Stomach smooth muscle (tissue), 2 donors: ENCODE data around the gene SHANK1.

Source experiments
- H3K27ac ChIP-seq: one replicate; pipeline ENCODE4 v1.7.0; 2013; ENCODE audit warnings: mild to moderate bottlenecking, low read length, inconsistent platforms
- H3K27me3 ChIP-seq, 2 donors: one replicate each; pipeline ENCODE4 v1.7.0; 2013; ENCODE audit warnings: low read length in 2 of 2; ENCODE audit not compliant: insufficient read depth in 2 of 2, control insufficient read depth in 1 of 2
- H3K36me3 ChIP-seq, 2 donors: one replicate each; pipeline ENCODE4 v1.7.0; 2013; ENCODE audit warnings: low read length in 2 of 2; ENCODE audit not compliant: control insufficient read depth in 2 of 2, insufficient read depth in 2 of 2
- H3K4me1 ChIP-seq: one replicate; pipeline ENCODE4 v1.7.0; 2013; ENCODE audit warnings: low read length; ENCODE audit not compliant: control insufficient read depth, insufficient read depth
- H3K4me3 ChIP-seq, 2 donors: one replicate each; pipeline ENCODE4 v1.7.0; 2013; ENCODE audit warnings: low read length in 2 of 2
- H3K9ac ChIP-seq, 2 donors: one replicate each; pipeline ENCODE4 v1.7.0; 2013; ENCODE audit warnings: low read length in 2 of 2, mild to moderate bottlenecking in 1 of 2
- H3K9me3 ChIP-seq, 2 donors: one replicate each; pipeline ENCODE4 v1.7.0; 2013; ENCODE audit warnings: low read length in 2 of 2; ENCODE audit not compliant: control insufficient read depth in 2 of 2
- donor health status: healthy.
- donor health status: Pancreatic carcinoma.

The SHANK1 gene

GRCh38 chr19:50686310-50687032 lies 33.1 kb downstream of the SHANK1 start:
- Histone ChIP-seq H3K4me1 (no peaks in the 10 kb centered on the region), H3K4me3 (no peak overlapping the region), H3K9me3 (no peaks in the 10 kb centered on the region), H3K27me3 (peaks cover 23 to 30% of the 10 kb centered on the region in 2 donors), H3K9ac (no peak overlapping the region), H3K27ac (no peak overlapping the region), H3K36me3 (no peaks in the 10 kb centered on the region)

- H3K27me3 ChIP-seq, result peaks cover 11 to 28% of the 10 kb centered on the region in 2 donors
- no peak overlapping the region for H3K27ac ChIP-seq
- peaks cover 3% of the 10 kb centered on the region for H3K4me1 ChIP-seq
- no peaks in the 10 kb centered on the region for H3K36me3 ChIP-seq
- no peak overlapping the region for H3K9ac ChIP-seq
- H3K4me3 ChIP-seq, result no peak overlapping the region
- peaks cover 0 to 5% of the 10 kb centered on the region in 2 donors for H3K9me3 ChIP-seq
Measured at GRCh38 chr19:50679177-50680125, 40.2 kb downstream of the SHANK1 start.

DNA sequence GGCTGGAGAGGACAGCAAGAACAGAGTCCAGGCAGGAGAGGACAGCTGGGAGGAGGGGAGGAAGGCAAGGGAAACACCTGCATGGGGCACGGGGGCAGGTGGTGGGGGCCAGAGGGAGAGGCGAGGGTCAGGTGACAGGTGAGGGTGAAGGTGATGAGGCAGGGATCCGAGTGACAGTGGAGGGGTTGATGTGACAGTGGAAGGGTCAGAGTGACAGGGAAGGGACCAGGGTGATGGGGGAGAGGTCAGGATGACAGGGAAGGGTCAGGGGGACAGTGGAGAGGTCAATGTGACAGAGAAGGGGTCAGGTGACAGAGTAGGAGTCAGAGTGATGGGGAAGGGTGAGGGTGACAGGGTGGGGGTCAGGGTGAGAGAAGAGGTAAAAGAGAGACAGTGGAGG lies 41.3 kb downstream of the SHANK1 start:
- Histone ChIP-seq H3K9me3 (peaks cover 0 to 5% of the 10 kb centered on the region in 2 donors), H3K27me3 (peaks cover 7 to 29% of the 10 kb centered on the region in 2 donors), H3K36me3 (no peaks in the 10 kb centered on the region), H3K4me1 (peaks cover 3% of the 10 kb centered on the region), H3K4me3 (no peak overlapping the region), H3K9ac (no peak overlapping the region), H3K27ac (no peak overlapping the region)

DNA sequence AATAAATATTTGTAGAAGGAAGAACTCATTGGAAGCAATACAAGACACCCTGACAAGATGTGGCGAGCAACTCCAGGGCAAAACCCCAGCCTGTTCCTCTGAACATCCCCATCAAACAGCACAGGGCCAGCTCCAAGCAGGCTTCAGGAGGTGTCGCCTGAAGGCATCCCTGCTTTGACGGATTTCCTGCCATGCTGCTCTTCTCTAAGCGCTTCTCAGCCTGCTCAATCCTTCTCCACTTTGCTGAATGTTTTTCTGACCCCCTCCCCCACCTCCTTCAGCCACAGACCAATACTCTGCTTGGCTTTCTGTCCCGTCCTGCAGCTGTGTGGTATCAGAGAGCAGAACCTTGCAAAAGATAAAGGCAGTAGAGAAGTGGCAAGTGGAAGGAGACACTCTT lies 42.0 kb downstream of the SHANK1 start:
- Histone ChIP-seq H3K9me3 (peaks cover 0 to 5% of the 10 kb centered on the region in 2 donors), H3K27me3 (peaks cover 9 to 31% of the 10 kb centered on the region in 2 donors), H3K9ac (no peak overlapping the region), H3K4me1 (peaks cover 3% of the 10 kb centered on the region), H3K4me3 (no peak overlapping the region), H3K36me3 (no peaks in the 10 kb centered on the region), H3K27ac (no peak overlapping the region)

- Histone ChIP-seq H3K27ac (no peak overlapping the region), H3K27me3 (peaks cover 14 to 32% of the 10 kb centered on the region in 2 donors), H3K9me3 (peaks cover 0 to 5% of the 10 kb centered on the region in 2 donors)
Measured at GRCh38 chr19:50676625-50677197, 42.9 kb downstream of the SHANK1 start.

DNA sequence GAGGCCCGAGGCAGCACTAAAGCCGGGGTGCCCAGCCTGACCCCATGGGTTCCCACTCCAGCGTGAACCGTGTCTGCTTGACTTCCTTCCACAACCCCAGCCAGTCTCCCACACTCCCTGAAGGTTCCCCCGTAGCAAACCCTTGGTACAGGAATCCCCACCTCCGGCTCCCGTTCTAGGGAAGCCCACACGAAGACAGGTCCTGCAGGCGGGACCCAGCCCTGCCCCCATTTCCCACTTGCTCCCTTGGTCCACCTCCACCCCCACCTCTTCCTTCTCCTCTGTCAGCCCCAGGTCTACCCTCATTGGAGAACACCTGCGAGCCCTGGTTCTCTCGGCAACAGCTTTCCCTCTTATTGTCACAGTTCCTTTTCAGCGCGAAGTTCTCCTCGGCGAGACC lies 46.5 kb downstream of the SHANK1 start:
- Histone ChIP-seq H3K27ac (no peak overlapping the region), H3K9me3 (peaks cover 0 to 5% of the 10 kb centered on the region in 2 donors), H3K27me3 (peaks cover 33 to 34% of the 10 kb centered on the region in 2 donors), H3K4me1 (no peaks in the 10 kb centered on the region), H3K36me3 (no peaks in the 10 kb centered on the region), H3K4me3 (no peak overlapping the region), H3K9ac (no peak overlapping the region)

More at GRCh38 chr19:50676625-50677197, 42.9 kb downstream of the SHANK1 start:
- Histone ChIP-seq H3K9ac (no peak overlapping the region), H3K4me3 (no peak overlapping the region), H3K4me1 (peaks cover 3% of the 10 kb centered on the region), H3K36me3 (no peaks in the 10 kb centered on the region)

DNA sequence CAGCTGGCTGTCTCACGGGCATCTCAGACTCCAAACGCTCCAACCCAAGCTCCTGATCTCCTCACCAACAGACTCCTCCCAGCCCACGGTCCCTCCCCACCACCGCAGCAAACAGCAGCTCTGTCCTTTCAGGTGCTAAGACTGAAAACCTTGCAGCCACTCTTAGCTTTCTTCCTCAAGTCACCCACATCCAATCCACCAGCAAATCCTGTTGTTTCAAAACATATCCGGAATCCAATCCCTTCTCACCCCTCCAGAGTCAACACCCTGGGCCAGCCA lies 49.6 kb downstream of the SHANK1 start:
- Histone ChIP-seq H3K27ac (no peak overlapping the region), H3K4me1 (no peaks in the 10 kb centered on the region), H3K27me3 (peaks cover 31 to 54% of the 10 kb centered on the region in 2 donors), H3K9me3 (no peaks in the 10 kb centered on the region), H3K4me3 (no peak overlapping the region), H3K9ac (no peak overlapping the region), H3K36me3 (no peaks in the 10 kb centered on the region)

DNA sequence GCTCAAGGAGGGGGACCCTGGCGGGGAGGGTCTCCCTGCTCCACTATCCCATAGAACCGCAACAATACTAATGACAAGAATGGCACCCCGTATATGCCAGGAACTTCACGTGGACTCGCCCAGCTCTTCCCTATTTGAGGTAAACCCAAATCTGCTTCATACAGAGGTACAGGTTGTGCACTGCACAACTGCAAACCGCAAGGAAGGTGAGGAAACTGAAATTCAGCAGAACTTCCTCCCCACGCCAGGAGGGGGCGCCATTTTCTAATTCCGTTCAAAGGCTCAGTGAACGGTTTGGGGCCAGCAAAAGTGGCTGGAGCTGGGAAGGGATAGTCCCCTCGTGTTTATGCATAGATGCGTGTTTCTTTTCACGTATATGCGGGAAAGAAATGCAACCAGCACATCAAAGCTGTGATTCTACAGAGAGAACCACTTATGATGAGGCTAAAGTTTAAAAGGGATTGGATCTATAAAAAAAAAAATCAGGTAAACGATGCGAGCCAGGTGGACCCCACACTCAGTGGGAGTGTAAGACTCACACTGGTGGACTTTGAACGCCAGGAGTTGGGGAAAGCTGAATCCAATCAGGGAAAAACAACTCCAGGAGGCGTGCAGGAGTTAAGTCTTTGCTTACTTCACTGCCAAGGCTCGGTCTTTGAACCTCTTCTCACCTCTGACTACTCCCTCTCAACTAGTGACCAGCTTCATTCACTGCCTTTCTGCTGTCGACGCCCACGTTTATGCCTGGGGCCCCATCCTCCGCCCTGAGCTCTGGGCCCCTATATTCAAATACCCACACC lies 50.1 kb downstream of the SHANK1 start:
- Histone ChIP-seq H3K27ac (no peak overlapping the region), H3K9me3 (no peaks in the 10 kb centered on the region), H3K36me3 (no peaks in the 10 kb centered on the region), H3K27me3 (peaks cover 31 to 54% of the 10 kb centered on the region in 2 donors), H3K9ac (no peak overlapping the region), H3K4me1 (no peaks in the 10 kb centered on the region), H3K4me3 (no peak overlapping the region)

- Histone ChIP-seq H3K27me3 (peaks cover 30 to 54% of the 10 kb centered on the region in 2 donors), H3K4me1 (no peaks in the 10 kb centered on the region), H3K27ac (no peak overlapping the region), H3K9me3 (no peaks in the 10 kb centered on the region), H3K4me3 (no peak overlapping the region), H3K36me3 (no peaks in the 10 kb centered on the region), H3K9ac (no peak overlapping the region)
Measured at GRCh38 chr19:50668879-50669278, 50.7 kb downstream of the SHANK1 start.

- Histone ChIP-seq H3K4me3 (no peak overlapping the region), H3K4me1 (no peaks in the 10 kb centered on the region), H3K36me3 (no peaks in the 10 kb centered on the region), H3K9ac (no peak overlapping the region), H3K9me3 (no peaks in the 10 kb centered on the region), H3K27me3 (peaks cover 31 to 54% of the 10 kb centered on the region in 2 donors), H3K27ac (no peak overlapping the region)
Measured at GRCh38 chr19:50668416-50668815, 51.2 kb downstream of the SHANK1 start.
